Neural cell (in vitro differentiated cells): Measurements from ENCODE around the gene TAF3. TPM values are rescaled to one million over a fixed set of nuclear protein-coding genes. Genes with fewer than 3 reads are reported as not detected.

Source experiments
- H2AFZ ChIP-seq: fragments of 200-600, 300-800 bp; sonication (generic), shearing (Covaris generic); 2 replicates; pipeline ENCODE4 v1.6.0; 2014; ENCODE audit warnings: low read depth, mild to moderate bottlenecking, antibody characterized with exemption, low read length, moderate library complexity
- H3F3A ChIP-seq: fragments of 200-600 bp; shearing (Covaris generic); 2 replicates; pipeline ENCODE4 v1.6.1; 2016; ENCODE audit warnings: mild to moderate bottlenecking, moderate library complexity, mixed read lengths, antibody characterized with exemption, low read length; ENCODE audit not compliant: insufficient read depth, poor library complexity, severe bottlenecking
- H3K27ac ChIP-seq: fragments of 200-600, 300-800 bp; sonication (generic), shearing (Covaris generic); 2 replicates; pipeline ENCODE4 v1.5.1; 2014; ENCODE audit warnings: mild to moderate bottlenecking, low read length, moderate library complexity
- H3K27me3 ChIP-seq: fragments of 300-800, 200-600 bp; sonication (generic), shearing (Covaris generic); 2 replicates; pipeline ENCODE4 v1.6.0; 2014; ENCODE audit warnings: mild to moderate bottlenecking, low read depth, low read length, moderate library complexity; ENCODE audit not compliant: insufficient read depth
- H3K36me3 ChIP-seq: fragments of 300-800, 200-600 bp; sonication (generic), shearing (Covaris generic); 2 replicates; pipeline ENCODE4 v1.5.1; 2014; ENCODE audit warnings: mild to moderate bottlenecking, antibody characterized with exemption, low read length, moderate library complexity; ENCODE audit not compliant: insufficient read depth
- H3K4me2 ChIP-seq: fragments of 300-800, 200-600 bp; sonication (generic), shearing (Covaris generic); 2 replicates; pipeline ENCODE4 v1.6.0; 2014; ENCODE audit warnings: mild to moderate bottlenecking, low read length
- H3K4me3 ChIP-seq: fragments of 300-800, 200-600 bp; sonication (generic), shearing (Covaris generic); 2 replicates; pipeline ENCODE4 v1.5.1; 2014; ENCODE audit warnings: mild to moderate bottlenecking, low read length, moderate library complexity
- H3K79me2 ChIP-seq: fragments of 200-600 bp; shearing (Covaris generic); replicated peaks from 2 replicates; pipeline ENCODE4 v1.6.0; 2014; ENCODE audit warnings: mild to moderate bottlenecking, low read length, moderate library complexity; ENCODE audit not compliant: insufficient read depth
- H3K9ac ChIP-seq: fragments of 300-800, 200-600 bp; sonication (generic), shearing (Covaris generic); 2 replicates; pipeline ENCODE4 v1.6.1; 2016; ENCODE audit warnings: mild to moderate bottlenecking, low read length, mixed read lengths
- H3K9me2 ChIP-seq: fragments of 200-600 bp; shearing (Covaris generic); 2 replicates; pipeline ENCODE4 v1.6.1; 2016; ENCODE audit warnings: mild to moderate bottlenecking, low read length, mixed read lengths; ENCODE audit not compliant: insufficient read depth
- H3K9me3 ChIP-seq: fragments of 200-600, 300-800 bp; sonication (generic), shearing (Covaris generic); 2 replicates; pipeline ENCODE4 v1.6.1; 2016; ENCODE audit warnings: mild to moderate bottlenecking, mixed run types, low read length, moderate library complexity, mixed read lengths
- H4K20me1 ChIP-seq: fragments of 200-600 bp; shearing (Covaris generic); 2 replicates; pipeline ENCODE4 v1.6.1; 2016; ENCODE audit warnings: mild to moderate bottlenecking, mixed run types; ENCODE audit not compliant: insufficient read depth
- CTCF ChIP-seq: fragments of 450-650 bp; IDR thresholded peaks from 2 replicates; pipeline ENCODE4 v1.5.1; 2014; ENCODE audit warnings: antibody characterized with exemption, mild to moderate bottlenecking, moderate library complexity; ENCODE audit not compliant: poor library complexity, severe bottlenecking
- EP300 ChIP-seq: fragments of 450-650 bp; conservative IDR thresholded peaks from 2 replicates; pipeline ENCODE4 v1.6.1; 2014; ENCODE audit warnings: antibody characterized with exemption, mild to moderate bottlenecking, moderate library complexity; ENCODE audit not compliant: poor library complexity, severe bottlenecking
- EZH2 ChIP-seq: fragments of 200-600, 300-800 bp; shearing (Covaris generic), sonication (generic); IDR thresholded peaks from 2 replicates; pipeline ENCODE4 v1.6.1; 2014; ENCODE audit warnings: antibody characterized with exemption, low read length, borderline replicate concordance, mild to moderate bottlenecking; ENCODE audit not compliant: insufficient read depth, poor library complexity, severe bottlenecking
- MXI1 ChIP-seq: fragments of 450-650 bp; conservative IDR thresholded peaks from 2 replicates; pipeline ENCODE4 v1.6.1; 2014; ENCODE audit warnings: antibody characterized with exemption, mild to moderate bottlenecking; ENCODE audit not compliant: poor library complexity, severe bottlenecking
- POLR2AphosphoS5 ChIP-seq: IDR thresholded peaks from 2 replicates; pipeline ENCODE4 v1.6.1; 2012
- RAD21 ChIP-seq: fragments of 450-650 bp; conservative IDR thresholded peaks from 2 replicates; pipeline ENCODE4 v1.6.1; 2014; ENCODE audit warnings: antibody characterized with exemption, mild to moderate bottlenecking, moderate library complexity
- REST ChIP-seq: IDR thresholded peaks from 2 replicates; pipeline ENCODE4 v1.6.1; 2012; ENCODE audit warnings: borderline replicate concordance
- SMC3 ChIP-seq: fragments of 450-650 bp; conservative IDR thresholded peaks from 2 replicates; pipeline ENCODE4 v1.6.1; 2014; ENCODE audit warnings: antibody characterized with exemption, mild to moderate bottlenecking, moderate library complexity; ENCODE audit not compliant: poor library complexity
- TAF1 ChIP-seq: IDR thresholded peaks from 2 replicates; pipeline ENCODE4 v1.6.1; 2012; ENCODE audit warnings: low read depth
- polyA plus RNA-seq: library from polyadenylated mRNA; depleted of rRNA; stranded (reverse); fragments of >200 nt; gene quantifications from 2 replicates; pipeline ENCODE4 v1.2.3, GENCODE V29; 2014

Gene TAF3
- polyA plus RNA-seq, 1 donor from 2014 or later, result 2.0 TPM

- TF ChIP-seq CTCF, result no peak
- no peak for TF ChIP-seq RAD21
These were observed 194.7 kb downstream of the TAF3 start (continued) for GRCh38 chr10:8013006-8013405.

- Histone ChIP-seq H3K9me3 (no peaks in the 10 kb centered on the region), H2AFZ (no peak overlapping the region), H3K27ac (no peak overlapping the region), H3K9ac (no peak overlapping the region), H4K20me1 (no peaks in the 10 kb centered on the region), H3K4me3 (no peak overlapping the region), H3K79me2 (no peaks in the 10 kb centered on the region), H3K4me2 (no peak overlapping the region), H3K36me3 (peaks cover 7% of the 10 kb centered on the region), H3F3A (no peaks in the 10 kb centered on the region), H3K27me3 (no peaks in the 10 kb centered on the region), H3K9me2 (no peaks in the 10 kb centered on the region)
- TF ChIP-seq CTCF, result no peak
- no peak for TF ChIP-seq EP300
- TF ChIP-seq REST, result no peak
- TF ChIP-seq MXI1, result no peak
- no peak for TF ChIP-seq POLR2AphosphoS5
- TF ChIP-seq TAF1, result no peak
- TF ChIP-seq SMC3, result no peak
- no peak for TF ChIP-seq RAD21
- no peak for TF ChIP-seq EZH2
These were observed 195.3 kb downstream of the TAF3 start for GRCh38 chr10:8013619-8014018.

- peaks cover 7% of the 10 kb centered on the region for H3K36me3 ChIP-seq
- H3F3A ChIP-seq, result no peaks in the 10 kb centered on the region
- no peaks in the 10 kb centered on the region for H3K9me3 ChIP-seq
- H3K27ac ChIP-seq, result no peak overlapping the region
- no peaks in the 10 kb centered on the region for H4K20me1 ChIP-seq
- no peak overlapping the region for H3K4me3 ChIP-seq
- H2AFZ ChIP-seq, result no peak overlapping the region
- H3K9ac ChIP-seq, result no peak overlapping the region
- no peak for TF ChIP-seq CTCF
- no peak for TF ChIP-seq RAD21
- TF ChIP-seq EP300, result no peak
- no peak for TF ChIP-seq REST
- TF ChIP-seq POLR2AphosphoS5, result no peak
- no peak overlapping the region for H3K4me2 ChIP-seq
- H3K27me3 ChIP-seq, result no peaks in the 10 kb centered on the region
- no peaks in the 10 kb centered on the region for H3K79me2 ChIP-seq
- H3K9me2 ChIP-seq, result no peaks in the 10 kb centered on the region
These were observed 196.3 kb downstream of the TAF3 start for GRCh38 chr10:8014649-8015048.
